Measurements from ENCODE around the gene GHR. TPM values are rescaled to one million over a fixed set of nuclear protein-coding genes. Genes with fewer than 3 reads are reported as not detected.

Gene GHR
- total RNA-seq (ENCODE audit: low replicate concordance): 4.3 and 6.0 TPM in 2 replicates

DNA sequence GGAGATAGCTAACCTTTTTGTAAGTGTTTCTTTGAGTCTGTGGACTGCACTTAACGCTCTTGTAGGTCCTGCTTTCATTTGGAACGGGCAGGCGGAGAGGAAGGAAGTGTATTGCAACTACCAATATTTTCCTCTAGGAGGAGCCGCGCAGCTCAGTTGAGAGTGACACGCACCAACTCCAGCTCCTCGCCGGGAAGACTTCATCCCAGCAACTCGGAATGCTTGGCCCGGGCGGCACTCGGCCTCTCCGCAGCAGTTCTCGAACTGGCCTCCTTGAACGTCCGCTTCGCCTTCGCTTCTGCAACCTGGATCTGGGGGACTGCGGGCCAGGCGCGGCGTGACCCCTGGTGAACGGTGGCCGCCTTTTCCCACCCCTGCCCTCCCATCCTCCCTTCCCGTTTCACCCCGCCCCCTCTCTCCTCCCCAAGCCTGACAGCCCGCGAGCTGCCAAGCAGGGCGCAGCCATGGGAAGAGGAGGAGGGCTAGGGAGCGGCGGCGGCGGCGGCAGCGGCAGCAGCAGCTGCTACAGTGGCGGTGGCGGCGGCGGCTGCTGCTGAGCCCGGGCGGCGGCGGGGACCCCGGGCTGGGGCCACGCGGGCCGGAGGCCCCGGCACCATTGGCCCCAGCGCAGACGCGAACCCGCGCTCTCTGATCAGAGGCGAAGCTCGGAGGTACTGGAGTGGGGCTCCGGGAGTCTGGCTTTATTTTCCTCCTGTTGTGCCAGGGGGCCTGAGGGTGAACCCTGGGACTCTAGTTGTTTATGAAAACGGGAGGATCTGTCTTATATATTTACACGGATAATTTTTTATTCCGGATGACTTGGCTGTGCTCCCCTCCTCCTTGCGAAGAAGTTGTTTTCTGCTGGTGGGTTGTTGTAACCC, at the start of gene GHR:
Gene GHR (plus strand): TSS at position 155 of the 881 bp plus-strand sequence. CDS start 142,436 bp downstream, outside the sequence.
- TF ChIP-seq CTCF (IDR thresholded peaks at IDR 0.05; ENCODE audit: insufficient read depth, low read length): peak; percentile 82
- H3K4me3 ChIP-seq (ENCODE audit: low read depth, low read length): peak within 1 kb of the TSS; percentile 78
- DNase-seq (ENCODE audit: low read depth): peak; percentile 92

GRCh38 chr5:42374679-42375273, 48.5 kb upstream of the GHR start:
- H3K4me3 ChIP-seq (ENCODE audit: low read depth, low read length): no peak overlapping the region
- no peak for TF ChIP-seq CTCF (IDR thresholded peaks at IDR 0.05; ENCODE audit: insufficient read depth, low read length)
- no peak for DNase-seq (ENCODE audit: low read depth)

DNA sequence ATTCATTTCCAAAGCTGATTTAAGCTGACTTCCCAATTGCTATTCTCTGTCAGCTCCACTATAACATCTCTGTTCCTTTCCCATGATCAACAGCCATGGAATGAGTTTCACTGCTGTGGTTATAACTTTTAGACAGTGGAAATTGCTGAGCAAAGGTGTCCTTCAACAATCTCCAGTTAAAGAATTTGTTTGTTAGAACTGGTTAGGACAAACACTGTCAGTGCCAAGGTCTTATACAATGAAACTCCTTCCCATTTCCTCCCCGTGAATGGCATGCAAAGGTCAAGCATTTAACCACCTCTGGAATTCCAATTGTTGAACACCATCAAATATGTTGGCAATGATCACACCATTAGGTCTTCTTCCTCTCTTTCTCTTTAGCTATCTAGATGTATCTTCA, 45.7 kb upstream of the GHR start:
- peak; percentile 9 for DNase-seq (ENCODE audit: low read depth)
- no peak overlapping the region for H3K4me3 ChIP-seq (ENCODE audit: low read depth, low read length)
- TF ChIP-seq CTCF (IDR thresholded peaks at IDR 0.05; ENCODE audit: insufficient read depth, low read length): no peak

- no peak for DNase-seq (ENCODE audit: low read depth)
- TF ChIP-seq CTCF (IDR thresholded peaks at IDR 0.05; ENCODE audit: insufficient read depth, low read length): no peak
- no peak overlapping the region for H3K4me3 ChIP-seq (ENCODE audit: low read depth, low read length)
Measured at GRCh38 chr5:42381973-42382372, 41.3 kb upstream of the GHR start.

GRCh38 chr5:42387563-42387962, 35.7 kb upstream of the GHR start:
- peak; percentile 4 for DNase-seq (ENCODE audit: low read depth)
- TF ChIP-seq CTCF (IDR thresholded peaks at IDR 0.05; ENCODE audit: insufficient read depth, low read length): no peak
- H3K4me3 ChIP-seq (ENCODE audit: low read depth, low read length): no peak overlapping the region

GRCh38 chr5:42390115-42390514, 33.1 kb upstream of the GHR start:
- H3K4me3 ChIP-seq (ENCODE audit: low read depth, low read length): no peak overlapping the region
- DNase-seq (ENCODE audit: low read depth): no peak
- no peak for TF ChIP-seq CTCF (IDR thresholded peaks at IDR 0.05; ENCODE audit: insufficient read depth, low read length)

Measured in fibroblast of the aortic adventitia (primary cell).